ENCODE results near the gene REEP3. TPM values are rescaled to one million over a fixed set of nuclear protein-coding genes. Genes with fewer than 3 reads are reported as not detected.
"Not testable (repeated sequence)": the region's sequence is repeated elsewhere in the genome, so short reads cannot be mapped to it uniquely, and the experiment has no call there.

Gene REEP3
- total RNA-seq, 1 donor from 2014 or later = 34.0 TPM

DNA sequence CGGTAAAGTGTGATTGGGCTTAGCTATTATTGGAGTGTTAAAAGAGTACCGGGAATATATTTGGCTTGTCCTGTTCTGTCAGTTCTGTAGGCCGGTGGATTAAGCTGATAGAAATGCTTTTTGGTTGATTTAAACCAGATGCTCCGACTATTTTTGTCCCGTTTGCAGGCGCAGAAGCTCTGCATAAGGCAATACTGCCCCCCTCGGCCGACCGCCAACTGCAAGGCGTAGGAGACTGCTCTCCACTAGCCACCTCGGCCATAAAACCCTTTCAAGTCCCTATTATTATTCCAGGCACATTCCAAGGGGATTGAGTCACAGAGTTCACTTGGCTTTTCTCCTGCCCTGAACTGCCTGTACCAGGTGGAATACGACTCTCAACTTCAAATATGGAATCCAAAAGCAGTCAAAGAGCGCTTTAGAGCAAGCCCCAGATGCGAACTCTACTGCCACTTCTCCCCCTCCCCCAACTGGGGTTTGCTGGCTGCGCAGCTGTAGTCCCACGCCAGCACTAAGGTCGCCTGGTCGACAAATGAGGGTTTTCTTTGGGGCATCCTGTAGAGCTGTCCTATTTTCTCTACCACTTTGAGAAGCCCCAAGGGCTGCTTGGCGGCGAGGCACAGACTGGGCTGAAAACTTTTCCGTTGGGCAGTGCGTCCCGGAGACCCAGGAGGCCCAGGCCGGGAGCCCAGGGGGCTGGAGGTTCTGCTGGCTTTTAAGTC, 108.3 kb downstream of the REEP3 start:
- DNase-seq (ENCODE audit: low read depth in 2 of 2) = peak; percentile 84 to 98

GRCh38 chr10:63630085-63630930, 109.1 kb downstream of the REEP3 start:
- DNase-seq (ENCODE audit: low read depth in 2 of 2) = peak; percentile 51 to 77

GRCh38 chr10:63630931-63631680, 109.9 kb downstream of the REEP3 start:
- DNase-seq (ENCODE audit: low read depth in 2 of 2) = peak in 1 of 2 donors; percentile 68

DNA sequence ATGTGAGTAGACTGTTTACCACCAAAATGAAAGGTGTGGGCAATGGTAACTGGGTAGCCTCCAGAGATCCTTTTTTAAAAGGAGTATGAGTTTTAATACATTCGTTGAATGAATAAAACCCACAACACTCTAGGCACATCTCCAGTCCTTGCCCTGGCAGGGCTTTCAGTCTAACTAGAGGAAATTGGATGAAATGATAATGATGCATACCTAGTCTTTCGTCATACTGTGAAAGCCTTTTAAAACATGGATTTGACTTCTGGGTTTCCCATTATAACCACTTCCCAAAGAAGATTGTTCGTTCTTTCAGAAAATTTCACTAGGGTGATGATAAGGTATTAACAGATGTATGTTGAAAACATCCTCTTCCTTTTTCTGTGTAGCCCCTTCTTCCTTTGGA, 110.8 kb downstream of the REEP3 start:
- no peak for DNase-seq (ENCODE audit: low read depth in 2 of 2)

- peak; percentile 30 to 70 for DNase-seq (ENCODE audit: low read depth in 2 of 2)
These were observed 112.7 kb downstream of the REEP3 start for GRCh38 chr10:63633677-63634487.

DNA sequence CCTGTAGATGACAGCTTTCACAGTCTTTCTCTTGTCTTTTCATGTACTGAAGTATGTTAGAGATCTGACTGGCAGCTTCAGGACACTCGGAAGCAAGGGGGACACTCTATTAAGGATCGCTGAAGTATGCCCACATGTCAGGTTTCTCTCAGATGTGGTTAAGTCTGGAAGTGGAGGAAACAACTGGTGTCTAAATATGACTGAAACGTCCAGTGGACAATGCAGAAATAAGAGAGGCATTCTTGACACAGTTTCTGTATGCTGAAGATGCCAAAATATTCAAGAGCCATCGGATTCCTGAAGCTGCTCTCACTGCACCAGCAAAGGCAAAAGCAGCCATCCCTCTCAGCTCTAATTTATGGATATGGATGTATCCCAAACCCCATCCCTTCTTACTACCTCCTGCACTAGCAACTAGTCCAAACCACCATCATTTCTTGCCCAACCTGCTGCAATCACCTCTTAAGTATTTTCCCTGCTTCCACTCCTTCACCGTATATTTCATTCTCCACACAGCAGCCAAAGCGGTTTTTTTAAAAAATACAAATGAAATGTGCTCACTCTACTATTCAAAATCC, 113.4 kb downstream of the REEP3 start:
- DNase-seq (ENCODE audit: low read depth in 2 of 2) = no peak

GRCh38 chr10:63636812-63637211, 115.6 kb downstream of the REEP3 start:
- DNase-seq (ENCODE audit: low read depth in 2 of 2) = no peak

GRCh38 chr10:63637901-63638327, 116.7 kb downstream of the REEP3 start:
- DNase-seq (ENCODE audit: low read depth in 2 of 2) = no peak

DNA sequence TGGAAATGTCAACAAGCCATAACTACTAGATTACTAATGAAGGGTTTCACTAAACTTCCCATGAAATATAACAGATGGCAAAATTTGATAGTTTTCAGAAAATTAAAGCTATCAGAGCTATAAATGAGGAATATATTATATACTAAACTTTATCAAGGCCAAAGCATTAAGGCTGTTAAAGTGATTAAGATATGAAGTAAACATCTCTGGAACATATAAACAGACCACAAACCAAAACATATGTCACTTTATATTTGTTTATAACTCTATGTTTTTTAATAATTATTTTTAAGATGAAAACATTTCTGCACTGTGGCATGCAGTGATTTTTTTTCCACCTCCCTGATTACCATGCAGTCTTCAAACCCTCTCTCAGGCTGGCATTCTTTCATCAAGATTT, 120.2 kb downstream of the REEP3 start:
- no peak for DNase-seq (ENCODE audit: low read depth in 2 of 2)

DNA sequence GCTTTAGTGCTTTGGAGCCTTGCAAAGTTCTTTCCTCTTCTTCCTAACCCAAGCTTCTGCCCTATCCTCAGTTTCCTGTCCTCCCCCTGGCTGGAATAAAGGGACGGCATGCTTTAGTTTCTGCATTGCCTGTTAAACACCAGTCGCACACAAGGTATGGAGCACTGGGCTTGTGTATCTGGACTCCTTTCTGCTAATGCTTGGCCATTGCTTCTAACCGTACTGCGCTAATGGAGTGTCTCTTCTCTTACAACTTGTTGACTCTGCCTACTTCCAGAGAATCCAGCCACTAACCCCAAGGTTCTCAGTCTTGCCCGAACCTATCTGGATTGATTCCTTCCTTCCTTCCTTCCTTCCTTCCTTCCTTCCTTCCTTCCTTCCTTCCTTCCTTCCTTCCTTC, 120.6 kb downstream of the REEP3 start:
- no peak for DNase-seq (ENCODE audit: low read depth in 2 of 2)

DNA sequence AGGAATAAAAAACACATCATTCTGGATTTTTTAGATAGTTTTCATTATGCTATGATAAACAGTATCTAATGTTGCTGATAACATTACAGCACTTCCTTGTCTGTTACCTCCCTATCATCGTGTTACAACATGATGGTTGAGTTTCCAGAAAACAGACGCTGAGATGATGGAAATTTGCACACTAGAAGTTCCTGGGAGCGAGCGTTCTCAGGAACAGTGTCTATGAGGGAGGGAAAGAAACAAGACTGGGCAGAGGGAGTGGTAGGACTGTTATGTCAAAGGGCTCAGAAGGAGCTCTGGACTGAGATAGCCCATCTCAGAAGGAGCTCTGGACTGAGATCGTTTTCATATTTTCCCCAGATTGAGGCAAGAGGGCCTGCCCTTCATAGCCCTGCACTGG, 121.6 kb downstream of the REEP3 start:
- DNase-seq (ENCODE audit: low read depth in 2 of 2) = no peak

- peak; percentile 86 to 95 for DNase-seq (ENCODE audit: low read depth in 2 of 2)
These were observed 123.4 kb downstream of the REEP3 start for GRCh38 chr10:63644418-63645142.

GRCh38 chr10:63645195-63645594, 124.0 kb downstream of the REEP3 start:
- DNase-seq (ENCODE audit: low read depth in 2 of 2) = no peak

GRCh38 chr10:63646491-63646890, 125.3 kb downstream of the REEP3 start:
- DNase-seq (ENCODE audit: low read depth in 2 of 2) = peak in 1 of 2 donors; percentile 24

- DNase-seq (ENCODE audit: low read depth in 2 of 2) = no peak
These were observed 130.7 kb downstream of the REEP3 start for GRCh38 chr10:63651864-63652263.

GRCh38 chr10:63653747-63654146, 132.5 kb downstream of the REEP3 start:
- no peak for DNase-seq (ENCODE audit: low read depth in 2 of 2)

GRCh38 chr10:63657761-63658160, 136.6 kb downstream of the REEP3 start:
- DNase-seq (ENCODE audit: low read depth in 2 of 2) = no peak

DNA sequence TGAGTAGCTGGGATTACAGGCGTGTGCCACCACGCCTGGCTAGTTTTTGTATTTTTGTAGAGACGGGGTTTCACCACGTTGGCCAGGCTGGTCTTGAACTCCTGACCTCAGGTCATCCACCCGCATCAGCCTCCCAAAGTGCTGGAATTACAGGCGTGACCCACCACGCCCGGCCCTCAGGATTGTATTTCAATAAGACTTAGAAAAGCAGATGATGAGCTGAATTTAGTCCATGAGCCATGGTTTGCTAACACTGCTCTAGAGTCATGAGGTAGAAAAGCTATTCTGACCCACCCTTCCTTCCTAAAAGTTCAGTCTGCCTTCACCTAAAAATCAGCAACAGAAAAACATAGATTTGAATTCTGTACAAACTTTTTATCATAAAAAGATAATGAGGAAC, 139.7 kb downstream of the REEP3 start:
- DNase-seq (ENCODE audit: low read depth in 2 of 2) = not testable (repeated sequence)

DNA sequence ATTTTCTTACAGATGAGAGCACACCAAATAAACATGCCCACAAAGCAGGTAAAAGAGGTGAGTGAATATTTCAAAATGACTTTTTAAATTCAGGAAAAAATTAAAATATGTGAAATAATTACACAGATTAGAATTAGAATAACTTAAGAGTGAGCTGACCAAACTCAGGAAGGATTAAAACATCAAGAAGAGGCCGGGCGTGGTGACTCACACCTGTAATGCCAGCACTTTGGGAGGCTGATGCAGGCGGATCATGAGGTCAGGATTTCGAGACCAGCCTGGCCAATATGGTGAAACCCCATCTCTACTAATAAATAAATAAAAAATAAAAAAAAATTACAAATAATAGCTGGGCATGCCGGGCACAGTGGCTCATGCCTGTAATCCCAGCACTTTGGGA, 140.1 kb downstream of the REEP3 start:
- no peak for DNase-seq (ENCODE audit: low read depth in 2 of 2)

GRCh38 chr10:63664341-63664885, 143.2 kb downstream of the REEP3 start:
- DNase-seq (ENCODE audit: low read depth in 2 of 2) = no peak

All from dermis microvascular lymphatic vessel endothelial cell (primary cell).